Measurements from ENCODE around the gene ZNF576.
"Not testable (repeated sequence)": the region's sequence is repeated elsewhere in the genome, so short reads cannot be mapped to it uniquely, and the experiment has no call there.

ZNF576 gene

DNA sequence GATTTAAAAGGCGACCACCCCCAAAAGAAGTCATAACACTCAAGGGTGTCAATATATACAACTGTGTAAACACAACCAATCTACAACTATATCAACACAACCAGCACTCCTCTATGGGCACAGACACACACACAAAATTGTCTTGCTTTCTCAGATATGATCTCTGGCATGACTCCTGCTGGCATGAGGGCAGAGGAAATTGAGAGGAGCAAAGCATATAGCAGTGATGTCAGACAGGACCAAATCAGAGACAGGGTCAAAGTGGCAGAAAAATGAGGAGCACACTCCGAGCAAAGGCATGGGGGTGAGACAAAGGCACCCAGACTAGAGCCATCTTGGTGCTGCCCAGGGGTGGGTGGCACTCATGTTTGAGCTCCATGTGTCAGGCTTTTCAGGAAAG is 10.0 kb upstream of the ZNF576 start:
- no peak overlapping the region for H3K4me3 ChIP-seq (ENCODE audit: low read depth, low read length)
- peak; percentile 47 for DNase-seq (ENCODE audit: low read depth)
- TF ChIP-seq CTCF (IDR thresholded peaks at IDR 0.05; ENCODE audit: control insufficient read depth, extremely low read depth, insufficient read depth) = no peak

DNA sequence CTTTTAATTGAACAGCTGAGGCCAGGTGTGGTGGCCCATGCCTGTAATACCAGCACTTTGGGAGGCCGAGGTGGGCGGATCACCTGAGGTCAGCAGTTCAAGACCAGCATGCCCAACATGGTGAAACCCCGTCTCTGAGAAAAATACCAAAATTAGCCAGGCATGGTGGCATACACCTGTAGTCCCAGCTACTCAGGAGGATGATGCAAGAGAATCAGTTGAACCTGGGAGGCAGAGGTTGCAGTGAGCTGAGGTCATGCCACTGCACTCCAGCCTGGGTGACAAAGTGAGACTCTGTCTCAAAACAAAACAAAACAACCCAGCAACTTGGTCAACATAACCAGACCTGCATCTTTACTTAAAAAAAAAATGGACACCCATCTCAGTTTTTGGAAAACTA is 9.4 kb upstream of the ZNF576 start:
- not testable (repeated sequence) for H3K4me3 ChIP-seq (ENCODE audit: low read depth, low read length); DNase-seq (ENCODE audit: low read depth)

GRCh38 chr19:43589277-43589676 is 7.1 kb upstream of the ZNF576 start:
- DNase-seq (ENCODE audit: low read depth) = no peak
- no peak for TF ChIP-seq CTCF (IDR thresholded peaks at IDR 0.05; ENCODE audit: control insufficient read depth, extremely low read depth, insufficient read depth)
- no peak overlapping the region for H3K4me3 ChIP-seq (ENCODE audit: low read depth, low read length)

DNA sequence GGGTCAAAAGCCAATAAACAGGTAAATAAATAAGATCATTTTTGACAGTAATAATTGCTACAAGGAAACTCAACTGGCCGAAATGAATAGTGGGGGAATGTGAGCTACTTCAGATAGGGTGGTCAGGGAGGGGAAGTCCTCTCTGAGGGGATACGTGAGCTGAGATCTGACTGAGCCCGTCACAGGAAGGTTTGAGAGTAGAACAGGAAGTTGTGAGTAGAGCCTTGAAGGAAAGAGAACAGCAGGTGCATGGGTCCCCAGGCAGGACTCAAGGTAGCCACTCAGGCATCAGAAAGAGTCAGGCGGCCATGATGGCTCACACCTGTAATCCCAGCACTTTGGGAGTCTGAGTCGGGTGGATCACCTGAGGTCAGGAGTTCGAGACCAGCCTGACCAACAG is 6.7 kb upstream of the ZNF576 start:
- no peak for DNase-seq (ENCODE audit: low read depth)
- no peak for TF ChIP-seq CTCF (IDR thresholded peaks at IDR 0.05; ENCODE audit: control insufficient read depth, extremely low read depth, insufficient read depth)
- H3K4me3 ChIP-seq (ENCODE audit: low read depth, low read length) = no peak overlapping the region

DNA sequence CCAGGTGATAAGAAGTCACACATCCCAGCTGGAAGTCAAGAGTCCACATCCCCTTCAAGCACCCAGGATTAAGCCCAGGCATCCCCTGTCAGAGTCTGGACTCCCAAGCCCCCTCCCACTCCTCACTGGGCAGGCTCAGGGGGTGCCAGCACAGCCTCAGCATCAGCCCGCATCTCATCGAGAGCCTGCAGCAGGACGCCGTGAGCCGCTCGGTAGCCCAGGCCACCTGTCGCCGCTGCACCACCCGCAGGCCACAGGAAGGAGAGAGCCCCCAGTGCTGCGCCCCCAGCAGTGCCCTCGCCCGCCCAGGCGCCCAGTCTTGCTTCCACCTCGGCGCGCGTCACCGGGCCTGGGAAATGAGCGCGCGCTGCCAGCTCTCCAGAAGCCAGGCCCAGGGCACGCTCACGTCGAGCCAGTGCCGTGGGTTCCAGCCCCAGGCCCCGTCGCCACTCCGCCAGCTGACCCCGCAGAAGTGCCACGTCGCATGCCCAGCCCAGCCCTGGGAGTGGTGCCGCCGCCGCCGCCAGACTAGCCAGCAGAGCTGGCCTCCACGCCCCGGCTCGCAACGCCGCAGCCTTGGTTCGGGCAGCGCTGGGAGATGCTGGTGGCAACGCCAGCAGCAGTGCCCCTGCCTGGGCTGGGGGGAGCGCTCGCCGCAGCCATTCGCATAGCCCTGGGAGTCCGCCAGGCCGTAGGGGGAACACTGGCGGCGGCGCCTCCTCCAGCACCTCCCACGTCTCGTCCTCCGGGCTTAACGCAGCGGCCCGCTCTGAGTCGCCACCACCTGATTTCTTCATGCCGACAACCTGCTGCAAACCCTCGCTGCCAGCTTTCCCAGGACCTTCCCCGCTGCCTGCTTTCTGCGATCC is 4.3 kb upstream of the ZNF576 start:
- H3K4me3 ChIP-seq (ENCODE audit: low read depth, low read length) = no peak overlapping the region
- no peak for DNase-seq (ENCODE audit: low read depth)
- no peak for TF ChIP-seq CTCF (IDR thresholded peaks at IDR 0.05; ENCODE audit: control insufficient read depth, extremely low read depth, insufficient read depth)

- TF ChIP-seq CTCF (IDR thresholded peaks at IDR 0.05; ENCODE audit: control insufficient read depth, extremely low read depth, insufficient read depth) = no peak
- H3K4me3 ChIP-seq (ENCODE audit: low read depth, low read length) = no peak overlapping the region
- DNase-seq (ENCODE audit: low read depth) = no peak
Measured at GRCh38 chr19:43592800-43593350, 3.5 kb upstream of the ZNF576 start.

DNA sequence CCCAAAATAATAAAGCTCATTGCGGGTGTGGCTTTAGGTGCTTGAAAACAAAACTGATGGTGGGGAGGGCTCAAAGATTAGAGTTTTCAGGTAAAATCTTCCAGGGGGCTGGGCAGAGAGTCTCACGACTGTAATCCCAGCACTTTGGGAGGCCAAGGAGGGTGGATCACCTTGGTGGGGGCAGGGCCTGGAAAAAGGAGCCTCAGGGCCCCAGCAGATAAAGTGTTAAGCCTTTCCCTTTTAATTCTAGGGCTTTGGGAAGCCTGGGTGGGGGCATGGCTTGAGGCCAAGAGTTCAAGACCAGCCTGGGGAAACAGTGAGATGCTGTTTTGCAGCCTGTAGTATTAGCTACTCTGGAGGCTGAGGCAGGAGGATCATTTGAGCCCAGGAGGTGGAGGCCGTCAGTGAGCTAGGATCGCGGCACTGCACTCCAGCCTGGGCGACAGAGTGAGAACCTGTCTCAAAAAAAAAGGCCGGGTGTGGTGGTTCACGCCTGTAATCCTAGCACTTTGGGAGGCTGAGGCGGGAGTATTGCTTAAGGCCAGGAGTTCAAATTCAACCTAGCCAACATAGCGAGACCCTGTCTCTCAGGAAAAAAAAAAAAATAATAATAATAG is 2.2 kb upstream of the ZNF576 start:
- no peak for TF ChIP-seq CTCF (IDR thresholded peaks at IDR 0.05; ENCODE audit: control insufficient read depth, extremely low read depth, insufficient read depth)
- peak overlapping the region; percentile 91 for H3K4me3 ChIP-seq (ENCODE audit: low read depth, low read length)
- no peak for DNase-seq (ENCODE audit: low read depth)
